ENCODE results near the gene FLRT1. TPM values are rescaled to one million over a fixed set of nuclear protein-coding genes. Genes with fewer than 3 reads are reported as not detected.

Gene FLRT1
- total RNA-seq: under 1 TPM in 3 of 4 donors, not detected in 1; 0.08 to 0.10 (median 0.08) TPM
- under 1 TPM in 2 of 3 donors, not detected in 1; 0.03 to 0.05 TPM for polyA plus RNA-seq
- long read RNA-seq, donor 1: 0 reads
- long read RNA-seq, donor 2, partial matches to known transcripts: 0 of 2 reads
- long read RNA-seq, donor 2, other reads (novel, unspliced or antisense): 2 of 2 reads

- no peak for TF ChIP-seq CTCF (IDR thresholded peaks at IDR 0.05)
- Histone ChIP-seq H3K4me3 (peak within 1 kb of the TSS; percentile 74), H3K4me1 (peaks cover 24% of the 10 kb centered on the region), H3K27ac (peak within 1 kb of the TSS; percentile 51), H3K36me3 (ENCODE audit: insufficient read depth in 1 of 2, low read depth in 1 of 2) (no peaks in the 10 kb centered on the region), H3K9me3 (no peaks in the 10 kb centered on the region), H3K27me3 (ENCODE audit: insufficient read depth in 3 of 3, low read length in 2 of 3) (no peaks in the 10 kb centered on the region)
- ATAC-seq (no peak), DNase-seq (no peak)
- WGBS, 3 donors: 0 to 4% (median 2%) methylated on average over 4 to 47 of the region's 64 CpGs
- intact Hi-C loops (cut with DNase I): no loop called here
Measured at GRCh38 chr11:64035576-64035975, at the start of gene FLRT1. Gene FLRT1, plus strand, starts transcription at chr11:64035931. Its CDS starts 80,337 bp downstream, at chr11:64116268.

- H3K4me3 ChIP-seq: peak within 1 kb of the TSS; percentile 93
- H3K4me1 ChIP-seq: peaks cover 11% of the 10 kb centered on the region
- peaks cover 0 to 25% of the 10 kb centered on the region in 2 donors for H3K36me3 ChIP-seq (ENCODE audit: insufficient read depth in 1 of 2, low read depth in 1 of 2)
- no peaks in the 10 kb centered on the region for H3K27me3 ChIP-seq (ENCODE audit: insufficient read depth in 3 of 3, low read length in 2 of 3)
- no peak for TF ChIP-seq CTCF (IDR thresholded peaks at IDR 0.05)
- DNase-seq (peak; percentile 91 to 95), ATAC-seq (peak; percentile 87 to 96 (median 92))
- WGBS, 3 donors: 0 to 1% (median 0%) methylated on average over 43 to 63 of the region's 63 CpGs
- H3K9me3 ChIP-seq: no peaks in the 10 kb centered on the region
- H3K27ac ChIP-seq: peak within 1 kb of the TSS; percentile 89
- intact Hi-C loops (cut with DNase I): no loop called here
Measured at GRCh38 chr11:63986156-63986931, 49.4 kb upstream of the FLRT1 start, which contains the start of gene OTUB1. Gene OTUB1, plus strand, starts transcription at chr11:63986438. Its CDS starts 19 bp downstream, at chr11:63986457.

GRCh38 chr11:63986932-63987513 is 48.7 kb upstream of the FLRT1 start:
- peak overlapping the region; percentile 89 for H3K27ac ChIP-seq
- WGBS, 3 donors: 22 to 29% (median 24%) methylated on average over 23 to 25 of the region's 25 CpGs
- no peak for TF ChIP-seq CTCF (IDR thresholded peaks at IDR 0.05)
- peaks cover 11% of the 10 kb centered on the region for H3K4me1 ChIP-seq
- H3K4me3 ChIP-seq: peak overlapping the region; percentile 93
- DNase-seq (no peak), ATAC-seq (peak in 2 of 4 donors; percentile 7 to 12)
- H3K27me3 ChIP-seq (ENCODE audit: insufficient read depth in 3 of 3, low read length in 2 of 3): no peaks in the 10 kb centered on the region
- no peaks in the 10 kb centered on the region for H3K9me3 ChIP-seq
- peaks cover 0 to 29% of the 10 kb centered on the region in 2 donors for H3K36me3 ChIP-seq (ENCODE audit: insufficient read depth in 1 of 2, low read depth in 1 of 2)
- intact Hi-C loops (cut with DNase I): no loop called here

- no peaks in the 10 kb centered on the region for H3K9me3 ChIP-seq
- intact Hi-C loops (cut with DNase I): no loop called here
- H3K36me3 ChIP-seq (ENCODE audit: insufficient read depth in 1 of 2, low read depth in 1 of 2): peaks cover 0 to 46% of the 10 kb centered on the region in 2 donors
- DNase-seq (no peak), ATAC-seq (no peak)
- no peak for TF ChIP-seq CTCF (IDR thresholded peaks at IDR 0.05)
- H3K27me3 ChIP-seq (ENCODE audit: insufficient read depth in 3 of 3, low read length in 2 of 3): no peaks in the 10 kb centered on the region
- 83 to 89% (median 87%) methylated on average over 10 of the region's 10 CpGs for WGBS, 3 donors
- no peak overlapping the region for H3K27ac ChIP-seq
- H3K4me3 ChIP-seq: no peak overlapping the region
- peaks cover 11% of the 10 kb centered on the region for H3K4me1 ChIP-seq
Measured at GRCh38 chr11:63991558-63991957, 44.2 kb upstream of the FLRT1 start.
